Endothelial cell of umbilical vein (primary cell): Measurements from ENCODE around the gene DMD.

Experiments
- EZH2 ChIP-seq: IDR thresholded peaks from 2 replicates; pipeline ENCODE4 v1.6.1; 2012; ENCODE audit warnings: borderline replicate concordance, low read depth, mild to moderate bottlenecking, moderate library complexity, low read length, inconsistent platforms; ENCODE audit not compliant: severe bottlenecking
- JUN ChIP-seq: IDR thresholded peaks from 2 replicates; pipeline ENCODE4 v1.6.1; 2011; ENCODE audit warnings: borderline replicate concordance, low read depth; ENCODE audit not compliant: insufficient read length, insufficient read depth
- MYC ChIP-seq: IDR thresholded peaks from one replicate; pipeline ENCODE4 v1.6.1; 2011; ENCODE audit warnings: mild to moderate bottlenecking, low read depth, low read length
- POLR2A ChIP-seq: IDR thresholded peaks from 2 replicates; pipeline ENCODE4 v1.6.1; 2012; ENCODE audit warnings: low read depth, mild to moderate bottlenecking, control low read depth, low read length
- POLR2AphosphoS5 ChIP-seq: IDR thresholded peaks from 2 replicates; pipeline ENCODE4 v1.6.1; 2012; ENCODE audit warnings: low read depth, mild to moderate bottlenecking, control low read depth, low read length, moderate library complexity; ENCODE audit not compliant: insufficient read depth
- TF ChIP-seq, protein P1 (sequence below), 2 donors: IDR thresholded peaks; 1 replicate in 1 of 2; 2 replicates in 1 of 2; pipeline ENCODE4 v1.5.1; 2011; ENCODE audit warnings: low read length in 2 of 2, mild to moderate bottlenecking in 2 of 2, moderate library complexity in 2 of 2, control low read depth in 1 of 2, inconsistent platforms in 1 of 2, low read depth in 1 of 2; ENCODE audit not compliant: insufficient read depth in 1 of 2; ENCODE audit errors: extremely low read depth in 1 of 2
- TF ChIP-seq, protein P2 (sequence below): IDR thresholded peaks from 2 replicates; pipeline ENCODE4 v1.6.1; 2011; ENCODE audit not compliant: insufficient read depth, insufficient read length

DNA sequence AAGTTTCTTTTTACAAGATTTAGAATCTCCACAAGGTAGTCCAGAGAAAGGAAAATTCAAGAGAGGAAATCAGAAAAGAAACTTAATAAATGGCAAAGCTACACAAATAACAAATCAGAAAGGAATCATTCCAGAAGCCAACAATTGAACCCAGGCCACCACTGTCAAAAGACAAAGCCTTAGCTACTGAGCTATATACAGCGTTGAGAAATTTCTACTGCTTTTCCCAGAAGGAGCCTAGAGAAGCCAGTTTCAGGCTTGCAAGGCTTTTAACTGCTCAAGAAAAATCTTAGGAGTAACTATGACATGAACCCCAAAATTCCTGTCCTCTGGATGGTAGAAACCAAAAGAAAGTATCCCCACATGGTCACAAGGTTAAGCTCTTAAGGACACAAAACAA lies 129.0 kb downstream of the DMD start:
- TF ChIP-seq, protein P1, sequence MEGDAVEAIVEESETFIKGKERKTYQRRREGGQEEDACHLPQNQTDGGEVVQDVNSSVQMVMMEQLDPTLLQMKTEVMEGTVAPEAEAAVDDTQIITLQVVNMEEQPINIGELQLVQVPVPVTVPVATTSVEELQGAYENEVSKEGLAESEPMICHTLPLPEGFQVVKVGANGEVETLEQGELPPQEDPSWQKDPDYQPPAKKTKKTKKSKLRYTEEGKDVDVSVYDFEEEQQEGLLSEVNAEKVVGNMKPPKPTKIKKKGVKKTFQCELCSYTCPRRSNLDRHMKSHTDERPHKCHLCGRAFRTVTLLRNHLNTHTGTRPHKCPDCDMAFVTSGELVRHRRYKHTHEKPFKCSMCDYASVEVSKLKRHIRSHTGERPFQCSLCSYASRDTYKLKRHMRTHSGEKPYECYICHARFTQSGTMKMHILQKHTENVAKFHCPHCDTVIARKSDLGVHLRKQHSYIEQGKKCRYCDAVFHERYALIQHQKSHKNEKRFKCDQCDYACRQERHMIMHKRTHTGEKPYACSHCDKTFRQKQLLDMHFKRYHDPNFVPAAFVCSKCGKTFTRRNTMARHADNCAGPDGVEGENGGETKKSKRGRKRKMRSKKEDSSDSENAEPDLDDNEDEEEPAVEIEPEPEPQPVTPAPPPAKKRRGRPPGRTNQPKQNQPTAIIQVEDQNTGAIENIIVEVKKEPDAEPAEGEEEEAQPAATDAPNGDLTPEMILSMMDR (IDR thresholded peaks at IDR 0.05; ENCODE audit: extremely low read depth in 1 of 2, insufficient read depth in 1 of 2, low read depth in 1 of 2, low read length in 2 of 2): no peak
- TF ChIP-seq POLR2AphosphoS5: no peak
- TF ChIP-seq, protein P2, sequence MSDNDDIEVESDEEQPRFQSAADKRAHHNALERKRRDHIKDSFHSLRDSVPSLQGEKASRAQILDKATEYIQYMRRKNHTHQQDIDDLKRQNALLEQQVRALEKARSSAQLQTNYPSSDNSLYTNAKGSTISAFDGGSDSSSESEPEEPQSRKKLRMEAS: no peak
- TF ChIP-seq MYC: no peak
- TF ChIP-seq POLR2A: no peak
- TF ChIP-seq EZH2: no peak
- no peak for TF ChIP-seq JUN
